Uterus (tissue), 2 donors: ENCODE data around the gene TRIM54.

Experiments used
- POLR2A ChIP-seq, 2 donors: fragments of 450-650 bp; IDR thresholded peaks; one replicate each; pipeline ENCODE4 v1.6.1; 2016; ENCODE audit warnings: antibody characterized with exemption in 2 of 2, mild to moderate bottlenecking in 1 of 2, moderate library complexity in 1 of 2
- TF ChIP-seq, protein P1 (sequence below), 4 experiments: fragments of 200-600 bp in 2 of 4; fragments of 450-650 bp in 2 of 4; sonication (generic) in 2 of 4; IDR thresholded peaks; one replicate each; pipeline ENCODE4 v1.5.1; 2016 to 2019; ENCODE audit warnings: antibody characterized with exemption in 4 of 4, mild to moderate bottlenecking in 2 of 4, moderate library complexity in 1 of 4

DNA sequence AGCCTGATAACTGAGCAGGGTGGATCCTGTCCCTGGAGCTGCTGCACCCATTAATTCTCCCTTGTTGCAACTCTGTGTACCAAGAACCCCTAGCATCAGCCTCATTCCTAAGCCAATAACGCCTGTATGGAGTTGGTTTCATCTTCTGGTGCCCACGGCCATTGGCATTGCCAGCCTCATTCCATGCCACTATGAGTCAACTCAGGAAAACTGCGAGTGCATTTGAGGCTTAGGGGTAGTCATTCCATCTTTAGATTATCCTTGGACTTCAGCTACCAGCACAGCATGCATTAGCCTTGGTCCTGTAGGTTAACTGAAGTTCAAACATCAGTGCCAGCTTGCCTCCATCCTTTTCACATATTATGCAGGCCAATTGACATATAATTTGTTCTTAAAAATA, 1.4 kb upstream of the TRIM54 start:
- TF ChIP-seq, protein P1, sequence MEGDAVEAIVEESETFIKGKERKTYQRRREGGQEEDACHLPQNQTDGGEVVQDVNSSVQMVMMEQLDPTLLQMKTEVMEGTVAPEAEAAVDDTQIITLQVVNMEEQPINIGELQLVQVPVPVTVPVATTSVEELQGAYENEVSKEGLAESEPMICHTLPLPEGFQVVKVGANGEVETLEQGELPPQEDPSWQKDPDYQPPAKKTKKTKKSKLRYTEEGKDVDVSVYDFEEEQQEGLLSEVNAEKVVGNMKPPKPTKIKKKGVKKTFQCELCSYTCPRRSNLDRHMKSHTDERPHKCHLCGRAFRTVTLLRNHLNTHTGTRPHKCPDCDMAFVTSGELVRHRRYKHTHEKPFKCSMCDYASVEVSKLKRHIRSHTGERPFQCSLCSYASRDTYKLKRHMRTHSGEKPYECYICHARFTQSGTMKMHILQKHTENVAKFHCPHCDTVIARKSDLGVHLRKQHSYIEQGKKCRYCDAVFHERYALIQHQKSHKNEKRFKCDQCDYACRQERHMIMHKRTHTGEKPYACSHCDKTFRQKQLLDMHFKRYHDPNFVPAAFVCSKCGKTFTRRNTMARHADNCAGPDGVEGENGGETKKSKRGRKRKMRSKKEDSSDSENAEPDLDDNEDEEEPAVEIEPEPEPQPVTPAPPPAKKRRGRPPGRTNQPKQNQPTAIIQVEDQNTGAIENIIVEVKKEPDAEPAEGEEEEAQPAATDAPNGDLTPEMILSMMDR (IDR thresholded peaks at IDR 0.05): no peak
- no peak for TF ChIP-seq POLR2A (IDR thresholded peaks at IDR 0.05)
